Measurements from ENCODE around the gene TRIM36.
A peak's percentile ranks its signal among the peaks of the same experiment; 100 is the strongest.

TRIM36 gene

GRCh38 chr5:115160975-115161475 is 8.7 kb downstream of the TRIM36 start:
- no peak for DNase-seq

GRCh38 chr5:115151208-115151805 is 18.4 kb downstream of the TRIM36 start:
- DNase-seq, result no peak

GRCh38 chr5:115150512-115150911 is 19.2 kb downstream of the TRIM36 start:
- no peak for DNase-seq

GRCh38 chr5:115147052-115147451 is 22.7 kb downstream of the TRIM36 start:
- DNase-seq, result no peak

GRCh38 chr5:115136294-115136693 is 33.4 kb downstream of the TRIM36 start:
- no peak for DNase-seq

GRCh38 chr5:115132465-115132864 is 37.2 kb downstream of the TRIM36 start:
- DNase-seq, result no peak

- DNase-seq, result no peak
These were observed 43.4 kb downstream of the TRIM36 start for GRCh38 chr5:115126303-115126702.

- no peak for DNase-seq
These were observed 45.0 kb downstream of the TRIM36 start for GRCh38 chr5:115124741-115125140.

GRCh38 chr5:115116001-115116400 is 53.7 kb downstream of the TRIM36 start:
- DNase-seq, result no peak

- no peak for DNase-seq
These were observed 59.9 kb downstream of the TRIM36 start for GRCh38 chr5:115109840-115110239.

GRCh38 chr5:115109356-115109755 is 60.4 kb downstream of the TRIM36 start:
- no peak for DNase-seq

GRCh38 chr5:115100319-115100955 is 69.3 kb downstream of the TRIM36 start:
- DNase-seq, result no peak

GRCh38 chr5:115098041-115098702 is 71.5 kb downstream of the TRIM36 start:
- DNase-seq, result peak; percentile 18

GRCh38 chr5:115097236-115097635 is 72.5 kb downstream of the TRIM36 start:
- DNase-seq, result no peak

- DNase-seq, result no peak
These were observed 73.5 kb downstream of the TRIM36 start for GRCh38 chr5:115096034-115096769.

- DNase-seq, result no peak
These were observed 81.8 kb downstream of the TRIM36 start for GRCh38 chr5:115087951-115088350.

GRCh38 chr5:115086473-115086872 is 83.2 kb downstream of the TRIM36 start:
- DNase-seq, result no peak

- no peak for DNase-seq
These were observed 85.4 kb downstream of the TRIM36 start for GRCh38 chr5:115084246-115084793.

- no peak for DNase-seq
These were observed 89.6 kb downstream of the TRIM36 start for GRCh38 chr5:115079924-115080623.
